Duodenal mucosa (tissue), 2 donors: ENCODE results near the gene ROMO1.
"Not testable (repeated sequence)": the region's sequence is repeated elsewhere in the genome, so short reads cannot be mapped to it uniquely, and the experiment has no call there.

Experiments
- H3K27ac ChIP-seq: one replicate; pipeline ENCODE4 v1.7.0; 2013; ENCODE audit warnings: low read depth, low read length
- H3K27me3 ChIP-seq, 2 donors: one replicate each; pipeline ENCODE4 v1.7.0; 2013; ENCODE audit warnings: low read length in 2 of 2, control low read depth in 1 of 2; ENCODE audit not compliant: insufficient read depth in 2 of 2, control insufficient read depth in 1 of 2
- H3K36me3 ChIP-seq, 2 donors: one replicate each; pipeline ENCODE4 v1.7.0; 2013; ENCODE audit warnings: low read length in 2 of 2, control low read depth in 1 of 2; ENCODE audit not compliant: insufficient read depth in 2 of 2, control insufficient read depth in 1 of 2
- H3K4me1 ChIP-seq, 2 donors: one replicate each; pipeline ENCODE4 v1.7.0; 2013; ENCODE audit warnings: low read length in 2 of 2, control low read depth in 1 of 2; ENCODE audit not compliant: insufficient read depth in 2 of 2, control insufficient read depth in 1 of 2
- H3K4me3 ChIP-seq, 2 donors: one replicate each; pipeline ENCODE4 v1.7.0; 2013; ENCODE audit warnings: low read length in 2 of 2, low read depth in 1 of 2
- H3K9ac ChIP-seq, 2 donors: one replicate each; pipeline ENCODE4 v1.7.0; 2013; ENCODE audit warnings: low read length in 2 of 2, low read depth in 1 of 2
- H3K9me3 ChIP-seq, 2 donors: one replicate each; pipeline ENCODE4 v1.7.0; 2013; ENCODE audit warnings: low read length in 2 of 2, control low read depth in 1 of 2; ENCODE audit not compliant: control insufficient read depth in 1 of 2

The ROMO1 gene

GRCh38 chr20:35710039-35710438 lies 10.8 kb downstream of the ROMO1 start:
- no peaks in the 10 kb centered on the region for H3K4me1 ChIP-seq
- no peak overlapping the region for H3K4me3 ChIP-seq
- H3K9me3 ChIP-seq, result no peaks in the 10 kb centered on the region
- H3K27ac ChIP-seq, result no peak overlapping the region
- H3K9ac ChIP-seq, result no peak overlapping the region
- H3K27me3 ChIP-seq, result no peaks in the 10 kb centered on the region
- H3K36me3 ChIP-seq, result peaks cover 61 to 84% of the 10 kb centered on the region in 2 donors

GRCh38 chr20:35710884-35711587 lies 11.8 kb downstream of the ROMO1 start:
- H3K9ac ChIP-seq, result no peak overlapping the region
- H3K27ac ChIP-seq, result no peak overlapping the region
- no peaks in the 10 kb centered on the region for H3K4me1 ChIP-seq
- H3K27me3 ChIP-seq, result no peaks in the 10 kb centered on the region
- H3K4me3 ChIP-seq, result no peak overlapping the region
- H3K36me3 ChIP-seq, result peaks cover 62 to 84% of the 10 kb centered on the region in 2 donors
- H3K9me3 ChIP-seq, result no peaks in the 10 kb centered on the region

GRCh38 chr20:35711588-35712209 lies 12.5 kb downstream of the ROMO1 start:
- H3K27me3 ChIP-seq, result no peaks in the 10 kb centered on the region
- no peak overlapping the region for H3K27ac ChIP-seq
- peaks cover 61 to 84% of the 10 kb centered on the region in 2 donors for H3K36me3 ChIP-seq
- no peak overlapping the region for H3K9ac ChIP-seq
- H3K4me3 ChIP-seq, result no peak overlapping the region
- H3K4me1 ChIP-seq, result no peaks in the 10 kb centered on the region
- no peaks in the 10 kb centered on the region for H3K9me3 ChIP-seq

GRCh38 chr20:35713120-35713519 lies 13.9 kb downstream of the ROMO1 start:
- not testable (repeated sequence) for H3K9me3 ChIP-seq, H3K4me1 ChIP-seq, H3K9ac ChIP-seq, H3K27ac ChIP-seq, H3K27me3 ChIP-seq, H3K4me3 ChIP-seq
- peaks cover 61 to 85% of the 10 kb centered on the region in 2 donors for H3K36me3 ChIP-seq

- no peak overlapping the region for H3K9ac ChIP-seq
- no peak overlapping the region for H3K27ac ChIP-seq
- no peak overlapping the region for H3K4me3 ChIP-seq
- H3K27me3 ChIP-seq, result no peaks in the 10 kb centered on the region
- no peaks in the 10 kb centered on the region for H3K9me3 ChIP-seq
- H3K36me3 ChIP-seq, result peaks cover 55 to 86% of the 10 kb centered on the region in 2 donors
- no peaks in the 10 kb centered on the region for H3K4me1 ChIP-seq
Observed at GRCh38 chr20:35714127-35714526, 14.9 kb downstream of the ROMO1 start.

GRCh38 chr20:35715652-35716051 lies 16.4 kb downstream of the ROMO1 start:
- Histone ChIP-seq H3K27ac (no peak overlapping the region), H3K4me3 (no peak overlapping the region), H3K9ac (no peak overlapping the region), H3K9me3 (no peaks in the 10 kb centered on the region), H3K4me1 (no peaks in the 10 kb centered on the region), H3K36me3 (peaks cover 50 to 89% of the 10 kb centered on the region in 2 donors), H3K27me3 (no peaks in the 10 kb centered on the region)

- no peak overlapping the region for H3K4me3 ChIP-seq
- H3K9me3 ChIP-seq, result no peaks in the 10 kb centered on the region
- H3K4me1 ChIP-seq, result no peaks in the 10 kb centered on the region
- H3K27ac ChIP-seq, result no peak overlapping the region
- H3K27me3 ChIP-seq, result no peaks in the 10 kb centered on the region
- H3K9ac ChIP-seq, result no peak overlapping the region
- peaks cover 49 to 93% of the 10 kb centered on the region in 2 donors for H3K36me3 ChIP-seq
Observed at GRCh38 chr20:35716330-35716729, 17.1 kb downstream of the ROMO1 start.

- not testable (repeated sequence) for H3K9me3 ChIP-seq, H3K27ac ChIP-seq, H3K4me1 ChIP-seq, H3K27me3 ChIP-seq, H3K4me3 ChIP-seq, H3K9ac ChIP-seq
- H3K36me3 ChIP-seq, result peaks cover 52 to 95% of the 10 kb centered on the region in 2 donors
Observed at GRCh38 chr20:35718321-35718720, 19.1 kb downstream of the ROMO1 start.

- H3K4me1 ChIP-seq, result no peaks in the 10 kb centered on the region
Observed at GRCh38 chr20:35718972-35719635, 19.9 kb downstream of the ROMO1 start.

GRCh38 chr20:35719717-35720116 lies 20.5 kb downstream of the ROMO1 start:
- Histone ChIP-seq H3K4me1 (no peaks in the 10 kb centered on the region), H3K4me3 (no peak overlapping the region), H3K27ac (no peak overlapping the region), H3K36me3 (peaks cover 54 to 96% of the 10 kb centered on the region in 2 donors), H3K9ac (no peak overlapping the region), H3K27me3 (no peaks in the 10 kb centered on the region), H3K9me3 (no peaks in the 10 kb centered on the region)

More at GRCh38 chr20:35718972-35719635, 19.9 kb downstream of the ROMO1 start:
- Histone ChIP-seq H3K9ac (no peak overlapping the region), H3K4me3 (no peak overlapping the region), H3K27ac (no peak overlapping the region), H3K9me3 (no peaks in the 10 kb centered on the region), H3K27me3 (no peaks in the 10 kb centered on the region), H3K36me3 (peaks cover 51 to 95% of the 10 kb centered on the region in 2 donors)
